ENCODE measurements around the gene MAP7D1.

DNA sequence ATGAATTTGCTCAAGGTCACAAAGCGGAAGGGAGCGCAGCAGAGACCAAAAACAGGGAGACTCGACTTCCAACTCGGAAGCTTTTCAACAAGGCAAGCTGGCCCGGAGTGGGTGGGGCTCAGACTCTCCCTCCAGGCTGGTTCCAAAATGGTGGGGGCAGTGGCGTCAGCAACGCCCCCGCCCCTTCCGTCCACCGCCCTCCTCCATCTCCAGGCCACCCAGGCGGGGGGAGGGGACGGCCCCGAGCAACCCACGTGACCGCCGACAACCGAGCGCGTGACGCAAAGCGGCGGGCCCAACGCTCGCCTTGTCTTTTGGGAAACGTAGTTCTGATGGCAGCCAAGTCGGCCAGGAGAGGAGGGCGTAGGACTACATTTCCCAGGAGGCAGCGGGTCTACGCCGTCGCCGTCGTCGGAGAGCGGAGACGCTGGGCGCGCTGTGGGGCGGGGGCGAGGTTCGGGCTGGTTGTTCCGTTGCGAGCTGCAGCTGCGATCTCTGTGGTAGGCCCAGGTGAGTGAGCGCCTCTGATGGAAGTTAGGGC, 68.1 kb downstream of the MAP7D1 start, which contains the start of gene THRAP3:
- TF ChIP-seq, protein P1, sequence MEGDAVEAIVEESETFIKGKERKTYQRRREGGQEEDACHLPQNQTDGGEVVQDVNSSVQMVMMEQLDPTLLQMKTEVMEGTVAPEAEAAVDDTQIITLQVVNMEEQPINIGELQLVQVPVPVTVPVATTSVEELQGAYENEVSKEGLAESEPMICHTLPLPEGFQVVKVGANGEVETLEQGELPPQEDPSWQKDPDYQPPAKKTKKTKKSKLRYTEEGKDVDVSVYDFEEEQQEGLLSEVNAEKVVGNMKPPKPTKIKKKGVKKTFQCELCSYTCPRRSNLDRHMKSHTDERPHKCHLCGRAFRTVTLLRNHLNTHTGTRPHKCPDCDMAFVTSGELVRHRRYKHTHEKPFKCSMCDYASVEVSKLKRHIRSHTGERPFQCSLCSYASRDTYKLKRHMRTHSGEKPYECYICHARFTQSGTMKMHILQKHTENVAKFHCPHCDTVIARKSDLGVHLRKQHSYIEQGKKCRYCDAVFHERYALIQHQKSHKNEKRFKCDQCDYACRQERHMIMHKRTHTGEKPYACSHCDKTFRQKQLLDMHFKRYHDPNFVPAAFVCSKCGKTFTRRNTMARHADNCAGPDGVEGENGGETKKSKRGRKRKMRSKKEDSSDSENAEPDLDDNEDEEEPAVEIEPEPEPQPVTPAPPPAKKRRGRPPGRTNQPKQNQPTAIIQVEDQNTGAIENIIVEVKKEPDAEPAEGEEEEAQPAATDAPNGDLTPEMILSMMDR (IDR thresholded peaks at IDR 0.05), result no peak
- TF ChIP-seq EP300 (IDR thresholded peaks at IDR 0.05), result peak; percentile 18

Measured in gastroesophageal sphincter (tissue), 3 donors.